ENCODE data around the gene CRMP1. TPM values are rescaled to one million over a fixed set of nuclear protein-coding genes. Genes with fewer than 3 reads are reported as not detected.

The CRMP1 gene
- total and polyA plus RNA-seq, 8 donors: 5.2 to 76.2 (median 64.0) TPM

DNA sequence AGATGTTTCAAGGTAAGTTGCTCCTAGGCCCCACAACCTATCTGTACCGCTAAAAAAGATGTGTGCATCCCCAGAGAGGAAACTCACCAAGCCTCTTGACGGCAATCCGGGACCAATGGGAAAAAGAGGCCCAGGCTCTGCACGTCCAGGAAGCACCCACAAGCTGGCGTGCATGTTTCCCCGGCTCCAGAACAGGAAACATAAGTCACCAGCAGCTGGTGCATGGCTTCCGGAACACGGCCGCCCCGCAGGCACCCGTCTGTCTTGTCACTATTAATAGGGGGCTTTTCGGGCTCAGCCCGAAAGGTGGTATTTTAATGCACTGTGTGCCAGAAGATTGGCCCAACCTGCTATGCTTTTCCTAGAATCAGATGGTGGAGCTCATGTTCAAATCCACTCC is 22.2 kb downstream of the CRMP1 start:
- no peak for TF ChIP-seq CTCF (IDR thresholded peaks at IDR 0.05)
- no peak for ATAC-seq
- DNase-seq: no peak
- Histone ChIP-seq H3K4me3 (no peak overlapping the region), H3K27ac (no peak overlapping the region), H3K27me3 (no peaks in the 10 kb centered on the region), H3K36me3 (no peaks in the 10 kb centered on the region), H3K4me1 (peaks cover 0 to 4% of the 10 kb centered on the region in 2 donors), H3K9me3 (no peaks in the 10 kb centered on the region)
- intact Hi-C loops (cut with DNase I): no loop called here

DNA sequence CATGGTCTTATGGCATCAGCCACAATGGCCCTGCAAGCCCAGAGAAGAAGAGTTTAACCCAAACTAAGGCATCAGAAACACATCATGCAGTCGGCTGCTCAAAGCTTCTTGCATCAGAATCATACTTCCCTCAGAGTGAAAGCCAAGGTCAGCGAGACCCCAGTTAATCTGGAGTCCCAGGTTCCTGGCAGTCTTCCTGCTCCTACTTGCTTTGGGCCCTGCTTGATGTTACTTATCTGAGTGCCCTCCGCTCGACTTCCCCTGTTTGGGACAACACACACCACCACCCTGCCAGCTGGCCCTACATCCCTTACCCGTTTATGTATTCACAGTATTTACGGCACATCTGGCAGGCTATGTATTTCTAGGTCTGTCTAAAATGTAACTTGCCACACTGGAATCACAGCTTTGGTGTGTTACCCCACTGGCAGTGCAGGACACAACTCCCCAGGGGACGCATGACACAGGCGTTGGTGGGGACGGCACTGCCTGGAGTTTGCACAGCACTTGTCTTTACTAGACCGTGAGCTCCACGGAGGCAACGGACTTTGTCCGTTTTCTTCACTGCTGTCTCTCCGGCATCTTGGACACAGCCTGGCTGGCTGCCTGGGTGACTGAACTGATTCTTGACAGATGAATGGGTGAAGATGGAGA is 22.8 kb downstream of the CRMP1 start:
- Histone ChIP-seq H3K4me1 (peaks cover 0 to 4% of the 10 kb centered on the region in 2 donors), H3K27me3 (no peaks in the 10 kb centered on the region), H3K27ac (no peak overlapping the region), H3K36me3 (no peaks in the 10 kb centered on the region), H3K4me3 (no peak overlapping the region), H3K9me3 (no peaks in the 10 kb centered on the region)
- intact Hi-C loops (cut with DNase I): no loop called here
- DNase-seq (peak in 1 of 4 donors; percentile 51), ATAC-seq (no peak)
- no peak for TF ChIP-seq CTCF (IDR thresholded peaks at IDR 0.05)

DNA sequence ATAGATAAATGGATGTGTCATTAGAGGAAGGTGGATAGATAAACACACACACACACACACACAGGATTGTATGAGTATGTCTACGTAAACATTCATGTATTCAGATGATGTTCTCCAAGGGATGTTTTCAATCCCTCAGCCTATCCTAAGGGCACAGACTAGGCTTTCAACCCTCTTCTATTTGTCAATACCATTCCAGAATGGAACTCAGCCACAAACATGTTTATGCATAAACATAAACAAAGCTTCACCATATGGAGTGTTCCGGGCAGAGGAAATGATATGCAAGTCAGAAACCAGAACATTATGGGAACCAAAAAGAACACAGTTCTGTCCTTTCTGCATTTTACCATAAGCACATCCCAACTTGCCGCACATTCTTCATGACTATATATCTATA is 25.0 kb downstream of the CRMP1 start:
- Histone ChIP-seq H3K9me3 (no peaks in the 10 kb centered on the region), H3K36me3 (no peaks in the 10 kb centered on the region), H3K4me3 (no peak overlapping the region), H3K27ac (no peak overlapping the region), H3K4me1 (peaks cover 0 to 4% of the 10 kb centered on the region in 2 donors), H3K27me3 (no peaks in the 10 kb centered on the region)
- intact Hi-C loops (cut with DNase I): no loop called here
- no peak for TF ChIP-seq CTCF (IDR thresholded peaks at IDR 0.05)
- no peak for ATAC-seq
- no peak for DNase-seq

DNA sequence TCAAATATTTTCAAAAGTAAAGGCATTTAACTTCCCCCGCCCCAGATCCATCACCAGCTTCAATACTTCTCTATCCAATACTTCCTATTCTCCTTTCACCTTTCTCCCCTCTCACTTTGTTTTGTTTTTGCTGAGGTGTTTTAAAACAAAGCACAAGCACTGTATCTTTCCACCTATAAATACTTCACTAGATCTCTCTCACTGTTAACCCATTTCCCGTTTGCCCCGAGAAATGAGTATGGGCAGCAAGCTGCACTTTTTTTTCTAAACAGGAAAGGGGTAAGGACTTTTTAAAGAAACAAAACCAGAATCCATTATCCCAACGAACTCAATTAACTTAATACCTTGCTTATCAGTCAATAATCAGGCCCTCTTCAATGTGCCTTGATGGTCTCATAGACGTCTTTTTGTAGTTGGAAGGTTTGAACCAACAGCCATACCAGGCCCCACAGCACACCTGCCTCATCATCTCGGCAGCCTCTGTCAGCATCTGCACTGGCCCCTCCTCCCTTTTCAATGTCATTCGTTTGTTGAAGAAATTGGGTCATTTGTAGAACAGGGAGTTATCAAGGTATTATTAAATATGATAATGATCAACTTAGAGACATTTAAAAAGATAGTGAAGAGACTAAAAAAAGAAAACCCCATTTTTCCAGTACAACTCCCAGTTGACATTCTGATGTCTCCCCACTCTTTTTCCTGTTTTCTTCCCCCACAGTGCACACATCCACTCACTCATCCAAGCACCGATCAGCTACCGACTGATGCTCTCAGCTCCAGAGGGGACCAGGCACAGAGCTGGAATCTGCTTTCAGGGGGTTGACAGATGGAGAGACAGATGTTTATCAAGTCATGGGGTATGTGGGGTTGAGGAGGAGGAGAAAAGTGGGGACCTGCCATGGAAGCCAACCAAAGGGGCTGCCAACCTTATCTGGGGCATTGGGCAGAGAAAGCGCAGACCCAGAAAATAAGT is 25.8 kb downstream of the CRMP1 start:
- no peak overlapping the region for H3K27ac ChIP-seq
- DNase-seq (no peak), ATAC-seq (no peak)
- TF ChIP-seq CTCF (IDR thresholded peaks at IDR 0.05): no peak
- H3K27me3 ChIP-seq: no peaks in the 10 kb centered on the region
- no peak overlapping the region for H3K4me3 ChIP-seq
- no peaks in the 10 kb centered on the region for H3K36me3 ChIP-seq
- peaks cover 0 to 4% of the 10 kb centered on the region in 2 donors for H3K4me1 ChIP-seq
- intact Hi-C loops (cut with DNase I): no loop called here
- no peaks in the 10 kb centered on the region for H3K9me3 ChIP-seq

Measured in left lung (tissue), 10 donors.